ENCODE data around the gene PTGES.

GRCh38 chr9:129759804-129760502, 7.1 kb upstream of the PTGES start:
- TF ChIP-seq POLR2AphosphoS5 (IDR thresholded peaks at IDR 0.05; ENCODE audit: low read depth, low read length): no peak
- TF ChIP-seq POLR2A (IDR thresholded peaks at IDR 0.05; ENCODE audit: low read depth, low read length): no peak

Data from GM12891 (cell line).